H1 (cell line): ENCODE data around the gene MRPL36. TPM values are rescaled to one million over a fixed set of nuclear protein-coding genes. Genes with fewer than 3 reads are reported as not detected.

Experiments used
- BACH1 ChIP-seq: IDR thresholded peaks from 2 replicates; pipeline ENCODE4 v1.6.1; 2012; ENCODE audit warnings: low read length, improper control_type of control experiment
- KDM4A ChIP-seq: IDR thresholded peaks from one replicate; pipeline ENCODE4 v1.7.1; 2012; ENCODE audit warnings: low read depth, mild to moderate bottlenecking, moderate library complexity, low read length, inconsistent platforms; ENCODE audit not compliant: severe bottlenecking
- NRF1 ChIP-seq: IDR thresholded peaks from 2 replicates; pipeline ENCODE4 v1.6.1; 2011; ENCODE audit warnings: mild to moderate bottlenecking, low read depth, low read length, improper control_type of control experiment
- SUZ12 ChIP-seq: fragments of 200-600 bp; sonication (generic); IDR thresholded peaks from 2 replicates; pipeline ENCODE4 v1.6.1; 2012; ENCODE audit warnings: mild to moderate bottlenecking, inconsistent platforms, low read length, moderate library complexity, mixed read lengths
- TAF7 ChIP-seq: optimal IDR thresholded peaks from 2 replicates; pipeline ENCODE3; 2011; ENCODE audit warnings: low read depth, mild to moderate bottlenecking, inconsistent platforms, low read length, moderate library complexity, borderline replicate concordance
- polyA plus RNA-seq, 7 experiments: library from polyadenylated mRNA; depleted of rRNA in 3 of 7; stranded (reverse) in 5 of 7; unstranded in 2 of 7; fragments of >200 nt in 5 of 7; fragments of 200-250 nt in 2 of 7; gene quantifications; 1 replicate in 5 of 7; 2 replicates in 1 of 7; 4 replicates in 1 of 7; pipeline versions ENCODE4 v1.2.1 to v1.2.3, GENCODE V29; 2011 to 2013; ENCODE audit warnings: missing spikeins in 2 of 7, mixed read lengths in 2 of 7
- total RNA-seq: library from RNA; stranded (reverse); fragmentation: NEBNext Ultra II Directional; extraction: Animal tissue kit (Norgen Biotek cat#: 25700); gene quantifications from 2 replicates; pipeline ENCODE4 v1.2.1, GENCODE V29; 2021
- TF ChIP-seq, protein P1 (sequence below): IDR thresholded peaks from 2 replicates; pipeline ENCODE4 v1.6.1; 2012; ENCODE audit warnings: inconsistent platforms

Gene MRPL36
- total and polyA plus RNA-seq, 2 of the 8 experiments (the other 6 are each of a cell fraction or from before 2014, with no cell fraction given): 56.3 to 81.5 TPM

DNA sequence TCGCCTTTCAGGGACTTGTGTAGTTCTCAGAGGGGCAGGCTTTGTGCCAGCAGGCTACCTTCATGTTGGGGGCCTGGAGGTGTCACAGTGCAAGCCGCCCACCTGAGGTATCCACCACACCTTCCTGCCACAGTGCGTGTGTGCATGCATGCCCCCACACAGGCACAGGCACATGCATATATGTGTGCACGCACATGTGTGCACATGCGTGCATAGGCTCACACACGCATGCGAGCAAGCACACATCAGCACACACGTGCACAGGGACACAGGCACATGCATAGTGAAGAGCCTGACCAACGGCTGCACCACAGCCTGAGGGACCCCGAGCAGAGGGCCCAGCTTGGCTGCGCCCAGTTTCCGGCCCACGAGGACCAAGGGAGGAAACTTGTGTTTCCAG lies 46.9 kb upstream of the MRPL36 start (continued):
- TF ChIP-seq, protein P1, sequence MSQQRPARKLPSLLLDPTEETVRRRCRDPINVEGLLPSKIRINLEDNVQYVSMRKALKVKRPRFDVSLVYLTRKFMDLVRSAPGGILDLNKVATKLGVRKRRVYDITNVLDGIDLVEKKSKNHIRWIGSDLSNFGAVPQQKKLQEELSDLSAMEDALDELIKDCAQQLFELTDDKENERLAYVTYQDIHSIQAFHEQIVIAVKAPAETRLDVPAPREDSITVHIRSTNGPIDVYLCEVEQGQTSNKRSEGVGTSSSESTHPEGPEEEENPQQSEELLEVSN: no peak
- TF ChIP-seq TAF7: no peak
- TF ChIP-seq BACH1: no peak
- TF ChIP-seq KDM4A: no peak
- TF ChIP-seq SUZ12: no peak
- no peak for TF ChIP-seq NRF1
